ENCODE data around the gene SH3PXD2B. TPM values are rescaled to one million over a fixed set of nuclear protein-coding genes. Genes with fewer than 3 reads are reported as not detected.

SH3PXD2B gene
- total and polyA plus RNA-seq, 2 of the 4 experiments (the other 2 are of a cell fraction) = 8.2 to 14.4 TPM

GRCh38 chr5:172361566-172362238 lies 92.6 kb downstream of the SH3PXD2B start (continued):
- TF ChIP-seq RFX5 (IDR thresholded peaks at IDR 0.05; ENCODE audit: low read depth, low read length) = 0 out of 2 replicates have a peak, but pooled peaks have one; percentile 7
- 0 out of 2 replicates have a peak, but pooled peaks have one; percentile 60 for TF ChIP-seq CHD1 (IDR thresholded peaks at IDR 0.05; ENCODE audit: low read depth, low read length)

GRCh38 chr5:172358345-172358744 lies 96.0 kb downstream of the SH3PXD2B start:
- peaks cover 43% of the 10 kb centered on the region for H3K36me3 ChIP-seq (ENCODE audit: control insufficient read depth, insufficient read depth, low read length)
- H3K9me1 ChIP-seq (ENCODE audit: insufficient read depth, low read length) = peaks cover 24% of the 10 kb centered on the region
- no peak overlapping the region for H3K9ac ChIP-seq (ENCODE audit: low read depth, low read length)
- no peak overlapping the region for H2BK5ac ChIP-seq (ENCODE audit: low read depth, low read length, poor library complexity, severe bottlenecking)
- H3K9me3 ChIP-seq (ENCODE audit: control insufficient read depth, insufficient read depth, low read length) = no peaks in the 10 kb centered on the region
- WGBS, 2 experiments (ENCODE audit: extremely low coverage in 2 of 2, insufficient read length in 1 of 2) = no CpG with 5 or more reads among the region's 7 CpGs
- no peak overlapping the region for H2AK5ac ChIP-seq (ENCODE audit: low read depth, low read length)
- no peak overlapping the region for H2BK120ac ChIP-seq (ENCODE audit: low read depth, low read length)
- H2AFZ ChIP-seq (replicated peaks; ENCODE audit: low read length, poor library complexity) = no peak overlapping the region
- H4K8ac ChIP-seq (ENCODE audit: low read depth in 2 of 2, low read length in 2 of 2) = no peak overlapping the region
- dilution Hi-C loops (cut with HindIII; ENCODE audit: low sequenced_read_pairs, unreplicated experiment) (no loop called here), in situ Hi-C loops (cut with MboI; ENCODE audit: low sequenced_read_pairs) (no loop called here), intact Hi-C loops (cut with micrococcal nuclease) (loop anchor here (5.0 to 10.0 kb wide), 2 partner anchors 94 to 254 kb away; partner anchors contain the start of gene SH3PXD2B)
- no peak overlapping the region for H3K27ac ChIP-seq (ENCODE audit: insufficient read depth, low read length)
- no peak overlapping the region for H3K4me2 ChIP-seq (ENCODE audit: low read depth, low read length)
- no peak overlapping the region for H2BK20ac ChIP-seq (ENCODE audit: low read depth, low read length)
- H3K79me1 ChIP-seq (ENCODE audit: low read depth in 1 of 2, low read length in 2 of 2) = peaks cover 0 to 21% of the 10 kb centered on the region in 2 experiments; a peak in 2 of 4 replicates
- H3K23ac ChIP-seq (ENCODE audit: low read depth, low read length) = no peak overlapping the region
- no peak overlapping the region for H3K4ac ChIP-seq (ENCODE audit: low read depth, low read length)
- peaks cover 12% of the 10 kb centered on the region for H4K20me1 ChIP-seq (ENCODE audit: insufficient read depth, low read length)
- DNase-seq (no peak), ATAC-seq (ENCODE audit: low read depth) (no peak)
- H3K27me3 ChIP-seq (ENCODE audit: control insufficient read depth, insufficient read depth, low read length) = no peaks in the 10 kb centered on the region
- H2BK15ac ChIP-seq (ENCODE audit: low read depth, low read length) = no peak overlapping the region
- H3K18ac ChIP-seq (ENCODE audit: low read depth, low read length) = no peak overlapping the region
- H3K4me1 ChIP-seq (ENCODE audit: control insufficient read depth, insufficient read depth, low read length) = peaks cover 23% of the 10 kb centered on the region
- no TSS peak for BruUV-seq (replicated peaks)
- no peak overlapping the region for H3K56ac ChIP-seq (ENCODE audit: extremely low read depth, insufficient read depth, low read length)
- TF ChIP-seq RFX5 (IDR thresholded peaks at IDR 0.05; ENCODE audit: low read depth, low read length) = no peak
- no peak for TF ChIP-seq SMC3 (IDR thresholded peaks at IDR 0.05; ENCODE audit: low read depth, low read length)
- no peak for TF ChIP-seq RAD21 (IDR thresholded peaks at IDR 0.05; ENCODE audit: low read length)
- no peak for TF ChIP-seq MAZ (IDR thresholded peaks at IDR 0.05; ENCODE audit: borderline replicate concordance, low read depth, low read length)
- TF ChIP-seq POLR2A (IDR thresholded peaks at IDR 0.05; ENCODE audit: low read depth, low read length) = no peak
- TF ChIP-seq CEBPB (IDR thresholded peaks at IDR 0.05; ENCODE audit: low read depth, low read length) = no peak
- TF ChIP-seq MXI1 (IDR thresholded peaks at IDR 0.05; ENCODE audit: borderline replicate concordance, low read depth, low read length) = no peak
- no peak for TF ChIP-seq FOS (IDR thresholded peaks at IDR 0.05; ENCODE audit: low read depth, low read length)
- no peak for TF ChIP-seq NFE2L2 (IDR thresholded peaks at IDR 0.05; ENCODE audit: low read depth, low read length)
- H2AK9ac ChIP-seq (replicated peaks; ENCODE audit: low read depth, low read length, poor library complexity) = no peak overlapping the region
- no peak overlapping the region for H4K91ac ChIP-seq (ENCODE audit: insufficient read depth, low read depth, low read length)
- ChIA-PET CTCF (no interaction called here), POLR2A (ENCODE audit: unreplicated experiment) (no interaction called here)
- no peak overlapping the region for H3K14ac ChIP-seq (replicated peaks; ENCODE audit: low read depth, low read length)
- H4K5ac ChIP-seq (ENCODE audit: low read depth, low read length) = no peak overlapping the region
- H3K4me3 ChIP-seq (ENCODE audit: insufficient read depth, low read depth, low read length) = no peak overlapping the region

All from IMR-90 (cell line).